Measurements from ENCODE around the gene UPK3A. TPM values are rescaled to one million over a fixed set of nuclear protein-coding genes. Genes with fewer than 3 reads are reported as not detected.
A peak's percentile ranks its signal among the peaks of the same experiment; 100 is the strongest.

Gene UPK3A
- total RNA-seq, 4 donors from 2014 or later, result 0.79 TPM; not detected in 3

GRCh38 chr22:45246060-45246985 is 38.4 kb upstream of the UPK3A start:
- TF ChIP-seq POLR2AphosphoS5 (IDR thresholded peaks at IDR 0.05) (peak; percentile 70 to 77 (median 74)), EP300 (IDR thresholded peaks at IDR 0.05; ENCODE audit: low read depth) (peak; percentile 43), CTCF (IDR thresholded peaks at IDR 0.05) (no peak)
- Histone ChIP-seq H3K27ac (peak overlapping the region; percentile 84 to 91 (median 86)), H3K9me3 (no peaks in the 10 kb centered on the region), H3K27me3 (no peaks in the 10 kb centered on the region), H3K4me3 (no peak overlapping the region), H3K36me3 (no peaks in the 10 kb centered on the region), H3K4me1 (peaks cover 10 to 42% (median 18%) of the 10 kb centered on the region in 4 donors)
- DNase-seq, result peak; percentile 79
- 21 to 48% methylated on average over 4 to 13 of the region's 13 CpGs for WGBS, 2 donors (ENCODE audit: low coverage in 1 of 2)
- intact Hi-C loops (cut with DNase I; ENCODE audit: low total_unique reads) (no loop called here), in situ Hi-C loops (cut with MboI; ENCODE audit: low pct_ligation_motif_present in 1 of 4, low pct_unique_long_range_greater_than_20kb in 1 of 4, low sequenced_read_pairs in 3 of 4) (loop anchor here in 1 of 4 donors (10.0 kb wide), 1 partner anchor 82 kb away; the partner anchor contains the start of gene NUP50)

DNA sequence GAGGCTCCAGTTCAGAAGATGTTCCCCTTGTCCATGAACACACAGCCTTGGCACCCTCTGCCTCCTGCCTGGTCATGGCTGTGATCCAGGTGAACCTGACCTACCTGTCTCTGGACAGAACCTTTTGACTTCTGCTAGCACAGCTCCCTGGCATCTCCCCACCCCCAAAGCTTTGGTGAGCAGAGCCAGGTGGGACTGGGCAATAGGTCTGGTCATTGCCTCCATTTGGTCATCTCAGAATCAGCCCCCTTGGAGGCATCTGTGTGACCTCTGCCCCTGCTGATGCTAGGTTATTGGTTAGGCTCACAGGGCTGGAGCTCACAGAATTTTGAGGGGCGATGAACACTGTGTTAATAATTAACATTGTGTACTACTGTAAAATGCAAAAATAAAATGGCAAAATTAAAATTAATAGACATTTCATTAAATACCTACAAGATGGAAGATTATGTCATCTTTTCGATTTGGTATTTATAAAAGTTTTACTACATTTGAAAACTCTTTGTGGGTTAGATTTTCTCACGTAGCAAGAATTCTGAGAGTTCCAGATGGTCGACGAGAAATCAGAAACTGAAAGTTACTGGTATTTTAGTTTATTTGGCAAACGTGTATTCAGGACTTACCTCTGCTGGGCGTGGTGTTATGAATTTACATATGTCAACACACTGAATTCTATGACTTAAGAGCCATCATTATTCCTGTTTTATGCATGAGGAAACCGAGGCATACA is 35.8 kb upstream of the UPK3A start:
- no peak for DNase-seq
- WGBS, 2 donors (ENCODE audit: low coverage in 1 of 2), result 31% methylated on average over 7 to 8 of the region's 8 CpGs
- TF ChIP-seq POLR2A (IDR thresholded peaks at IDR 0.05), result no peak
- TF ChIP-seq POLR2AphosphoS5 (IDR thresholded peaks at IDR 0.05), result no peak
- no peak for TF ChIP-seq EP300 (IDR thresholded peaks at IDR 0.05; ENCODE audit: low read depth)
- TF ChIP-seq CTCF (IDR thresholded peaks at IDR 0.05), result no peak

DNA sequence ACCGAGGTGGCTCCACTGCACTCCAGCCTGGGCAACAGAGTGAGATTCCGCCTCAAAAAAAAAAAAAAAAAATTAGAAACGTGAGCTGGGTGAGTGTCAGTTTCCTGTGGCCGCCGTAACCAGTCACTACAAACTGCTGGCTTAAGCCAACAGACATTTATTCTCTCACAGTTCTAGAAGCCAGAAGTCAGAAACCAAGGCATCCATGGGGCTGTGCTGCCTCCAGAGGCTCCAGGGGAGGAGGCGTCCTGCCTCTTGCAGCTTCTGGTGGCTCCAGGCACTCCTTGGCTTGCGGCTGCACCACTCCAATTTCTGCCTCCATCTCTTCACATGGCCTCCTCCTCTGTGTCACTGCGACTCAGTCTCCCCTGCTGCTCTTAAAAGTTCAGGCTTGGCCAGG is 32.9 kb upstream of the UPK3A start:
- H3K27ac ChIP-seq, result no peak overlapping the region
- H3K9me3 ChIP-seq, result no peaks in the 10 kb centered on the region
- no peak overlapping the region for H3K4me3 ChIP-seq
- no peak for TF ChIP-seq POLR2AphosphoS5 (IDR thresholded peaks at IDR 0.05)
- no peak for TF ChIP-seq EP300 (IDR thresholded peaks at IDR 0.05; ENCODE audit: low read depth)
- no peak for TF ChIP-seq CTCF (IDR thresholded peaks at IDR 0.05)
- TF ChIP-seq POLR2A (IDR thresholded peaks at IDR 0.05), result no peak
- DNase-seq, result no peak
- H3K27me3 ChIP-seq, result no peaks in the 10 kb centered on the region
- H3K4me1 ChIP-seq, result peaks cover 3 to 13% (median 3%) of the 10 kb centered on the region in 4 donors
- 60 to 82% methylated on average over 7 to 8 of the region's 8 CpGs for WGBS, 2 donors (ENCODE audit: low coverage in 1 of 2)
- intact Hi-C loops (cut with DNase I; ENCODE audit: low total_unique reads) (no loop called here), in situ Hi-C loops (cut with MboI; ENCODE audit: low pct_ligation_motif_present in 1 of 4, low pct_unique_long_range_greater_than_20kb in 1 of 4, low sequenced_read_pairs in 3 of 4) (loop anchor here in 2 of 4 donors (25.0 kb wide), 2 partner anchors 285 to 310 kb away; no protein-coding TSS in a partner anchor)
- H3K36me3 ChIP-seq, result no peaks in the 10 kb centered on the region

More for the DNA sequence above, 35.8 kb upstream of the UPK3A start:
- in situ Hi-C loops (cut with MboI; ENCODE audit: low pct_ligation_motif_present in 1 of 4, low pct_unique_long_range_greater_than_20kb in 1 of 4, low sequenced_read_pairs in 3 of 4), result loop anchor here in 1 of 4 donors (10.0 kb wide), 1 partner anchor 84 kb away; the partner anchor contains the start of gene NUP50
- H3K9me3 ChIP-seq, result no peaks in the 10 kb centered on the region
- H3K36me3 ChIP-seq, result no peaks in the 10 kb centered on the region
- peaks cover 10 to 30% (median 13%) of the 10 kb centered on the region in 4 donors for H3K4me1 ChIP-seq
- H3K27me3 ChIP-seq, result no peaks in the 10 kb centered on the region
- intact Hi-C loops (cut with DNase I; ENCODE audit: low total_unique reads), result no loop called here
- peak overlapping the region in 1 of 4 donors; percentile 11 for H3K4me3 ChIP-seq
- H3K27ac ChIP-seq, result peak overlapping the region; percentile 0 to 88 (median 26)
